Astrocyte (in vitro differentiated cells and primary cell): ENCODE results near the gene HSD3B7.
A peak's percentile ranks its signal among the peaks of the same experiment; 100 is the strongest.

Experiments
- CTCF ChIP-seq: IDR thresholded peaks from 2 replicates; pipeline ENCODE4 v1.5.1; 2011; ENCODE audit warnings: low read depth, mild to moderate bottlenecking, inconsistent platforms, low read length, moderate library complexity; ENCODE audit not compliant: insufficient read depth
- EZH2 ChIP-seq: IDR thresholded peaks from 2 replicates; pipeline ENCODE4 v1.6.1; 2012; ENCODE audit warnings: mild to moderate bottlenecking, low read length, inconsistent platforms; ENCODE audit not compliant: insufficient read depth

- peak; percentile 18 for TF ChIP-seq CTCF
- no peak for TF ChIP-seq EZH2
Observed at GRCh38 chr16:30972872-30973271, 12.1 kb upstream of the HSD3B7 start.
